Motor neuron (in vitro differentiated cells): Measurements from ENCODE around the gene B4GALNT2. TPM values are rescaled to one million over a fixed set of nuclear protein-coding genes. Genes with fewer than 3 reads are reported as not detected.
A peak's percentile ranks its signal among the peaks of the same experiment; 100 is the strongest.

Experiments used
- ATAC-seq, 8 experiments: fragments of 200-7000 bp; cut with Tn5 transposase; replicated peaks in 6 of 8; 2 replicates each; pipeline ENCODE4 v1.8.0; 2021; ENCODE audit warnings: mild to moderate bottlenecking in 8 of 8, moderate library complexity in 8 of 8
- H3K27ac ChIP-seq, 2 donors: fragments of 250-450 bp; sonication (Bioruptor Pico); 2 replicates each; pipeline ENCODE4 v1.9.0; 2021; ENCODE audit warnings: antibody characterized with exemption in 2 of 2, mild to moderate bottlenecking in 2 of 2, moderate library complexity in 1 of 2
- H3K4me1 ChIP-seq, 2 donors: fragments of 250-450 bp; sonication (Bioruptor Pico); replicated peaks in 1 of 2; 2 replicates each; pipeline ENCODE4 v1.6.1; 2021; ENCODE audit warnings: antibody characterized with exemption in 2 of 2, mild to moderate bottlenecking in 2 of 2, moderate library complexity in 1 of 2
- H3K4me3 ChIP-seq, 5 donors: fragments of 250-450 bp; sonication (Bioruptor Pico); 2 replicates each; pipeline ENCODE4 v1.9.0; 2021; ENCODE audit warnings: antibody characterized with exemption in 5 of 5, mild to moderate bottlenecking in 5 of 5, moderate library complexity in 4 of 5
- WGBS, 10 experiments: fragments of 450-650 bp; shearing (Covaris generic); methylation state at CpG; one replicate each; pipeline ENCODE4 v1.0.0; 2022; 5-methylcytosine and 5-hydroxymethylcytosine counted together
- in situ Hi-C, 9 experiments: fragments of 400-800 bp; cut with MboI; loops; one replicate each; pipeline ENCODE4 v1.15.0; 2021; ENCODE audit warnings: low sequenced_read_pairs in 9 of 9, low pct_unique_long_range_greater_than_20kb in 2 of 9; ENCODE audit not compliant: unreplicated experiment in 9 of 9
- total RNA-seq, 8 experiments: library from RNA; unstranded; fragments of 300-600 nt; gene quantifications; 2 replicates each; pipeline versions ENCODE4 v1.2.3 to v1.2.4, GENCODE V29; 2022

B4GALNT2 gene
- total RNA-seq, 8 experiments from 2014 or later = 0.04 to 0.22 (median 0.07) TPM; not detected in 3

DNA sequence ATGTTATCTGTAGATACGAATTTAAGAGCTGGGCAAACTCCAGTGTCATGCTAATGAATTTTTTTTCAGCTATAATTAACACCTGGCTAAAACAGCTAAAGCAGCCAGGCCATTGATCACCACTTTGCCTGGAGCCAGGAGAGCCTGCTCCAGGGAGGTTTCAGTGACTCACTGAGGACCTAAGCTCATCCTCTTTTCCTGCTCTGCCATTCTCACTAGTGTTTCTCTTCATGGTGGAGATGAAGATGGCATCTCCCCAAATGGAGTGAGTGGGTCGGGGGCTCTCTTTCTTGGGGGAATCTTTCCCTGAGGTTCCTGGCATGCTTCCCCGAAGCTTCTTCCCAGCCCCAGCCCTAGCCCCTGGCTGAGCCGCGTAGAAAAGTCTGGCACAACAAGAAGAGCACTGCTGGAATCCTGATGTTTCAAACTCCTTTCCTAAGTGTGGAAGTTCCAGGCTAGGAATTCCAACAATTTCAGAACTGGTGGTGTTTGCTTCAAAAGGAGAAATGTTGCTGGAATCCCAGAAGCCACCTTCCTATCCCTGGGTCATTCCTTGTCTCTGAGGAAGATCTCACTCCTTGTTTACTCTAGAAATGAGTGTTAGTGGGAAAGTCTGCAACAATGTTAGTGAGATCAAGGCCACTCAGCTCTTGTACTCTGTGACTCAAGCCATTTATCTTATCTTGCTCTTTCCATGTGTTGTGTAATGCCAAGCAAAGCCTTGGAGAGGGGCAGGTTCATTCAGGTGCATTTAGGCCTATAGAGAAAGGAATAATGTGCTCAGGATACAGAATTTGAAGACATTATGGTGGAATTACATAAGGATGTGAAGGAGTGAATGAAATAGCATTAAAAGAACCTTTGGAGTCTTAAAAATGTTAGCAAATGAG lies 26.0 kb upstream of the B4GALNT2 start:
- no peak overlapping the region for H3K4me3 ChIP-seq
- 0 to 77% (median 60%) methylated on average over 1 to 5 of the region's 5 CpGs; no CpG with 5 or more reads in 3 of the 10 experiments for WGBS, 10 experiments
- no peaks in the 10 kb centered on the region for H3K4me1 ChIP-seq
- no peak overlapping the region for H3K27ac ChIP-seq
- no peak for ATAC-seq
- in situ Hi-C loops = no loop called here

DNA sequence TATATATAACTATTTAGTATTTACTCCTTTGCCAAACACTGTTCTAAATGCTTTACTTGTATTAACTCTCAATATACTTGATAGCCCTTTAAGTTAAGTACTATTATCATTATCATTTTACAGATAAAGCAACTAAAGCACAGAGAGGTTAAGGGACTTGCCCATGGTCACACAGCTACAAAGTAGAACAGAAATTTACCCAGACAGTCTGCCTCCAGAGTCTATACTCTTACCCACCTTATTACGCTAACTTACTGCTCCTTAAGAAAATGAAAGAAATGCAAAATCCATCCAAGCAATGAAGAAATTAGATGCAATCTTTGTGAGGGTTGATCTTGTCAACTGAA lies 25.4 kb upstream of the B4GALNT2 start:
- H3K27ac ChIP-seq = no peak overlapping the region
- no peak overlapping the region for H3K4me3 ChIP-seq
- no peaks in the 10 kb centered on the region for H3K4me1 ChIP-seq
- ATAC-seq = no peak
- in situ Hi-C loops = no loop called here
- WGBS, 10 experiments = 67 to 100% (median 83%) methylated on average over 1 of the region's 1 CpG; no CpG with 5 or more reads in 5 of the 10 experiments

DNA sequence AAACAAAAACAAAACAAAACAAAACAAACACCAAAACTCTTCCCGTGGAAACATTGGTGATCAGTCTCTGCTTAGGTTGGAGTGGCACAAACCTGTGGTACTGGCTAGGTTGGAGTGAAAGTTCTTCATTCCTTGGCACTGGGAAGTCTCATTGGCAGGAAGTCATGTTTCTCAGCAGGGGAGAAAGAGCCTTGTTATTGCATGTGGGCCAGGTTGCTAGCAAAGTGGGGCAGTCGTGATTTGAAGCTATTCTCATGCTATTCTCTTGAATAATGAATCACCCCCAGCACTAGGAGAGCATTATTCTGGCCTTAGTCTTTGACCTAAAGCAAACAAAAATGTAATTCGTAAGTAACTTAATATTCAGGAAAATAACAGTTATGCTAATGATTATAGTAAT lies 24.3 kb upstream of the B4GALNT2 start:
- no peak overlapping the region for H3K4me3 ChIP-seq
- H3K4me1 ChIP-seq = no peaks in the 10 kb centered on the region
- H3K27ac ChIP-seq = no peak overlapping the region
- in situ Hi-C loops = no loop called here
- ATAC-seq = no peak
- 0 to 100% (median 31%) methylated on average over 1 to 3 of the region's 3 CpGs for WGBS, 10 experiments

DNA sequence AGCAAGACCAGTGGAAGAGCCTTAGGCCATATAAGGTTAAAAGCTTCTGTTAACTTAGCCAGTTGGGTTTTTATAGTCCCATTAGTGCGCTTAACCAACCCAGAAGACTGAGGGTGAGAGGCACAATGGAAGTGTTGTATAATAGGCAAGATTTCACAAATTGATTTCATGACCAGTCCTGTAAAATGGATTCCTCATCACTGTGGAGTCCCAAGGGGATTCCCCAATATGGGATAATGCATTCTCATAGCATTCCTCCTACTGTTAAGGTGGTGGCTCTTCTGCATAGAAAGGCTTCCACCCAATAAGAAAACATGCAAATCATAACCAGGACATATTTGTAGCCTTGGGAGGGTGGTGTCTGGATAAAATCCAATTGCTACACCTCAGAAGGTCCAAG lies 22.1 kb upstream of the B4GALNT2 start:
- peak in 3 of 8 experiments; percentile 38 to 94 (median 58) for ATAC-seq
- in situ Hi-C loops = no loop called here
- Histone ChIP-seq H3K4me1 (no peaks in the 10 kb centered on the region), H3K4me3 (no peak overlapping the region), H3K27ac (no peak overlapping the region)
- WGBS, 10 experiments = 100% methylated on average over 1 of the region's 1 CpG; no CpG with 5 or more reads in 6 of the 10 experiments

DNA sequence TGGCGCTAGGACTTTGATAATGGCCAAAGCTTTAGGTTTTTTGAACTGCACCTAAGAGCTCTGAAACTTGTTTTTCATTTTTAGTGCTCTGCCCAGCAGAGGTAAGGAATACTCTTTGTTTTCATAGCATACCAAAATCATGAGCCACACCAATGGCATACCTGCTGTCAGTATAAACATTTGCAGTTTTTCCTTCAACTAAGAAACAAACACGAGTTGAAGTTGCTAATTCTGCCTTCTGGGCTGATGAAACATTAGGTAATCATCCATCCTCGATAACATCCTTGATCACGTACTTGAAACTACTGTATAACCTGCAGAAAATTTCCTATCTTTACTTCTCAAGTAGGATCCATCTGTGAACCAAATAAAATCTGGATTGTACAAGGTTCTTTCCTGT lies 20.6 kb upstream of the B4GALNT2 start:
- no peaks in the 10 kb centered on the region for H3K4me1 ChIP-seq
- no peak overlapping the region for H3K27ac ChIP-seq
- in situ Hi-C loops = no loop called here
- 22 to 100% (median 64%) methylated on average over 1 to 4 of the region's 4 CpGs; no CpG with 5 or more reads in 1 of the 10 experiments for WGBS, 10 experiments
- no peak overlapping the region for H3K4me3 ChIP-seq
- no peak for ATAC-seq

DNA sequence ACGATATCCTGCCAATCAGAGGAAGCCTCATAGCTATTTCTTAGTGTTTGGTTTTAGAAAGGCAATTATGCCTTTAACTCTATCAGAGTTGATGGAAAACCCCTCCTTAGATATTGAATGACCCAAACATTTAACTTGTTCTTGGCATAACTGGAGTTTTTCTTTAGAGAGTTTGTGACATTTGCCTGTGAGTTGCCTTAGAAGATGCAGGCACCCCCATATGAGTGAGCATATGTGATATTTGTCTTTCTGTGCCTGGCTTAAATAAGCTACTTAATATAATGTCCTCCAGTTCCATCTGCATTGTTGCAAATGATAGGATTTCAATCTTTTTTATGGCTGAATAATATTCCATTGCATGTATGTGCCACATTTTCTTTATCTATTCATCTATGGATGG lies 19.6 kb upstream of the B4GALNT2 start:
- no peaks in the 10 kb centered on the region for H3K4me1 ChIP-seq
- no peak for ATAC-seq
- no peak overlapping the region for H3K4me3 ChIP-seq
- 10 to 83% (median 20%) methylated on average over 1 of the region's 1 CpG; no CpG with 5 or more reads in 5 of the 10 experiments for WGBS, 10 experiments
- no peak overlapping the region for H3K27ac ChIP-seq
- in situ Hi-C loops = no loop called here

DNA sequence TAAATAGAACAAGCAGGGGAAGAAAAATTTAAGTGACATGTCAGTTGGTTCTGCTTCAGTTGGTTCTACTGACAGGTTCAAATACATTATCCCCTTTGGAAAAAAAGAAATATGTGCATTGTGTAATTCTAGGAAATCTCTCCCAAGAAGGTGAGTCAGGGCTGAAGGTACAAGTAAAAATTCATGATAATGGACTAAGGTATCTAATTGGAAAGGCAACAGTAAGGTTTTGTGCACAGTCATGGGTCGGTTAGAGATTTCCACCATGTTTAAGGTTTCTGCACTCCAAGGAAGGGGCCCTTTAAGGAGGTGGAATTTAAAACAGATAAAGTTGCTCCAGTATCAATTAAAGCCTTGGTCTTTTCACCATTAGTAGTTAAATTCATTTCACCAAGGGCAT lies 17.9 kb upstream of the B4GALNT2 start:
- ATAC-seq = no peak
- Histone ChIP-seq H3K4me3 (no peak overlapping the region), H3K4me1 (no peaks in the 10 kb centered on the region), H3K27ac (no peak overlapping the region)
- 29 to 100% (median 63%) methylated on average over 1 of the region's 1 CpG; no CpG with 5 or more reads in 1 of the 10 experiments for WGBS, 10 experiments
- in situ Hi-C loops = no loop called here

DNA sequence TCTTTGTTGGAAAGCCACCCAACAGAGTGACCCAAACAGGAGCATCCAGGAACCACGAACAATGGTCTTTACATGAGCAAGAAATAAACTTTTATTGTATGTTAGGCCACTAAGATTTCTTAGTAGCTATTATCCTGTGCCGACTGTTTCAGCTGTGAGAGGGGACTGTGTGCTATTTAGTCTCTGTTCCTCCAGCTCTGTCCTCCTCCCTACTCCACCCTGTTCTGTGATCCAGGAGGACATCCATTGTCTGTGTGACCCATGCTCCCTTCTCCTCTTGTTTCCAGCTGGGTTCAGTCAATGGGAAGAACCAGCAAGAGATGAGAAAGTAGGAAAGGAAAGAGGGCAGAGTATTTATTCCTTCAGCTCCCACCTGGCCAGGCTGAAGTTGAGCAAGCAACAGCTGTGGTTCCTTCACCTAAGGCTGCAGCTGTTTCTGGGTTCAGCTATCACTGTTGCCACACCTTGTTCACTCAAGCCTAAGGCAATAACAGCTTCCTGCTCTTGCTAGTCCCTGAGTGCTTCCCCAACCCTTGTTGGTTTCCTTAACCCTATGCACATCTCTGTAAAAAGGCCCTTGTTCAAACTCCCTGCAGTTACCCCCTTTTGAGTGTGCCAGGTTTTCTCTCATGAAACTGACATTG lies 14.9 kb upstream of the B4GALNT2 start:
- ATAC-seq = peak in 2 of 8 experiments; percentile 59 to 95
- 17 to 100% (median 45%) methylated on average over 1 to 2 of the region's 2 CpGs; no CpG with 5 or more reads in 3 of the 10 experiments for WGBS, 10 experiments
- in situ Hi-C loops = no loop called here
- H3K4me1 ChIP-seq = no peaks in the 10 kb centered on the region
- no peak overlapping the region for H3K27ac ChIP-seq
- H3K4me3 ChIP-seq = no peak overlapping the region

DNA sequence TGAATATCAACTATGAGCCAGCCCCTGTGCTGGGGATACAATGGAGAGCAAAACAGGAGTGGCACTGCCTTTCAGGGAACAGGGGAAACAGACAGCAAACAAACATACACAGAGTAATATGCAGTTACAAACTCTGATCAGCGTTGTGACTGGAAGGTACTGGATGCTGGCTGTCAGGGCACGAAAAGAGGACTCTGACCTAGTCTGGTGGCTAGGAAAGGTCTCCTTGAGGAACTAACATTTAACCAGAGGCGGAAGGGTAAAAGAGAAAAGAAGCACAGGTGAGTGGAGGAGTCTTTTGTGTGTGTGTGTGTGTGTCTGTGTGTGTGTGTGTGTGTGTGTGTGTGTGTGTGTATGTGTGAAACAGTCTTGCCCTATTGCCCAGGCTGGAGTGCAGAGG lies 12.4 kb upstream of the B4GALNT2 start:
- in situ Hi-C loops = no loop called here
- WGBS, 10 experiments = 0 to 83% (median 55%) methylated on average over 1 to 3 of the region's 3 CpGs; no CpG with 5 or more reads in 2 of the 10 experiments

DNA sequence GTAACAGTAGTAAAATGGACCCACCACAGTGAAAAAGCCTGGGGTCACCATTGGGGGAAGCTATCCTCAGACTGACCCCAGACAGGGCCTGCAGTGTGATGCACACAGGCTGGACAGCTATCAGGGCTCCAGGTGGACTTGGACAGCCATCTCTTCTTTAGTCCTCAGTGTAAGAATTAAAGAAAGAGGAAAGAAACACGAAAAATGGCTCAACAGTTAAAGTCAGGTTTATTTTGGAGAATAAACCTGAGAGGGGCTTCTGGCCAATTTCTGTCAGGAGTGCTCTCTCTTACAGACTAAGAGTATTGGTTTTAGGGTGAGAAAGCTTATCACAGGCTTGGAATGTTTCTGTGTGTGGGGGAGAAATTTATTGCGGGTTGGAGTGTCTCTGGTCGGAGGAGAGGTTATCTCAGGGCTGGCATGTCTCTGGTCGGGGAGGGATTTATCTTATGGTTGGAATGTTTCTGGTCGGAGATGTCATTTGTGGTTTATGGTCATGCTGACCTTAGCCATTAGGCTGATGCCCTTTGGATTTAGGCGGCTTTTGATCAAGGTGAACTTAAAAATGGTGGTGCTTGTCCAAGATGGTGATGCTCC lies 10.8 kb upstream of the B4GALNT2 start:
- no peak overlapping the region for H3K4me3 ChIP-seq
- WGBS, 10 experiments = 23 to 90% (median 77%) methylated on average over 1 to 5 of the region's 6 CpGs; no CpG with 5 or more reads in 2 of the 10 experiments
- no peaks in the 10 kb centered on the region for H3K4me1 ChIP-seq
- ATAC-seq = no peak
- in situ Hi-C loops = no loop called here
- H3K27ac ChIP-seq = no peak overlapping the region

More for the DNA sequence above, 12.4 kb upstream of the B4GALNT2 start:
- no peak for ATAC-seq
- no peak overlapping the region for H3K27ac ChIP-seq
- H3K4me1 ChIP-seq = no peaks in the 10 kb centered on the region
- no peak overlapping the region for H3K4me3 ChIP-seq

DNA sequence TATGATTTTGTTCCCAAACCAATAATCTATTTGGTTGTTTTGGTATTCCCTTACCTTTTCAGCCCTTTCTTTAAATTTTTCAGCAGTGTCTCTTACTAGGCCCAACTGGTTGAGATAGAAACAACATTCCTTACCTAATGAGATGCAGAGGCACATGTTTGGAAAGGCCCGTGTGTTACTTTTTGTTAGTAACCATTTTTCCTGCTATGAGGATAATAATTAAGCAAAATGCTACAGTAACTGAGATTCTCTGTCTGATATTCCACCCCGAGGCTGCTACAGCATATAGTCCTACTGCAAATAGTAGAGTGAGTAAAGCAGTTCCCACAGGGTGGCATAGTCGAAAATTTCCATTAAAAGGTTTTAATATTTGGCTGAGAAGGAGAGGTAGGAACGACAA lies 10.0 kb upstream of the B4GALNT2 start:
- ATAC-seq = no peak
- H3K4me3 ChIP-seq = no peak overlapping the region
- H3K27ac ChIP-seq = no peak overlapping the region
- no peaks in the 10 kb centered on the region for H3K4me1 ChIP-seq
- in situ Hi-C loops = no loop called here
- WGBS, 10 experiments = 0 to 64% (median 38%) methylated on average over 1 to 4 of the region's 4 CpGs; no CpG with 5 or more reads in 1 of the 10 experiments

DNA sequence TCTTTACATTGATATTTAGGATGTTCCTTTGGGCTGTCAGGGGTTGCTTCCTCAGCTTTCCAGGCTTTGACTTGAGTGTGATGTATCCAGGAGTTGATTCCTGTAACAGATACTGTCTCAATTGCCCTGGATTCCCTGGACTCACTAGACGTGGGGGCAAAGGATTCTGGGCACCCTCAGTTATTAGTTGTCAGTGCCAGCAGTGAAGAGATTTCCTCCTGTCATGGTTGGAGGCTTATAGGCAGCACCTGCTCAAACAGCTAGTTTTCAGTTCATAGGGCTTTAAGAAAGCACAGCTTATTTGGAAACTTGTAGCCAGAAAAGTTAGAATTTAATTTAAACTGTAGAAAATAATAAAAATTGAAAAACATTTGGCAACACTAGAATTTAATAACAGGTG lies 9.5 kb upstream of the B4GALNT2 start:
- WGBS, 10 experiments = 11 to 33% (median 33%) methylated on average over 1 of the region's 1 CpG; no CpG with 5 or more reads in 7 of the 10 experiments
- no peak overlapping the region for H3K27ac ChIP-seq
- no peak for ATAC-seq
- H3K4me3 ChIP-seq = no peak overlapping the region
- in situ Hi-C loops = no loop called here
- no peaks in the 10 kb centered on the region for H3K4me1 ChIP-seq

DNA sequence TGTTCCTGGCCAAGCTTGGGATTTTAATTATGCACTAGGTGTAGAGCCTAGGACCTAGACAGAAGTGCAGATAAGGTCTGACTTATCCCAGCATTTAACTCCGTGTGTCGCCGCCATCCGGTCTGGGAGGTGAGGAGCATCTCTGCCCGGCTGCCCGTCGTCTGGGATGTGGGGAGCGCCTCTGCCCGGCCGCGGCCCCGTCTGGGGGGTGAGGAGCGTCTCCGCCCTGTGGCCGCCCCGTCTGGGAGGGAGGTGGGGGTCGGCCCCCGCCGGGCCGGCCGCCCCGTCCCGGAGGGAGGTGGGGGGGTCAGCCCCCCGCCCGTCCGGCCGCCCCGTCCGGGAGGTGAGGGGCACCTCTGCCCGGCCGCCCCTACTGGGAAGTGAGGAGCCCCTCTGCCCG lies 7.1 kb upstream of the B4GALNT2 start:
- Histone ChIP-seq H3K4me1 (no peaks in the 10 kb centered on the region), H3K27ac (no peak overlapping the region), H3K4me3 (no peak overlapping the region)
- in situ Hi-C loops = no loop called here
- no CpG with 5 or more reads among the region's 32 CpGs for WGBS, 10 experiments
- no peak for ATAC-seq
